ENCODE data around the gene TMEM86B. TPM values are rescaled to one million over a fixed set of nuclear protein-coding genes. Genes with fewer than 3 reads are reported as not detected.

Gene TMEM86B
- total and polyA plus RNA-seq, 2 experiments from 2014 or later, result 0.46 to 2.4 TPM

GRCh38 chr19:55224038-55224665 is 4.4 kb downstream of the TMEM86B start:
- H3K27me3 ChIP-seq (replicated peaks; ENCODE audit: insufficient read depth), result no peaks in the 10 kb centered on the region
- H3K9ac ChIP-seq, result no peak overlapping the region
- H3K27ac ChIP-seq, result no peak overlapping the region
- no peak overlapping the region for H3K4me2 ChIP-seq (ENCODE audit: unreplicated experiment)
- in situ Hi-C loops (cut with MboI), result no loop called here
- H3K36me3 ChIP-seq (ENCODE audit: low read depth), result no peaks in the 10 kb centered on the region
- H4K20me1 ChIP-seq (ENCODE audit: insufficient read depth), result no peaks in the 10 kb centered on the region
- H3K4me3 ChIP-seq, result no peak overlapping the region
- no peaks in the 10 kb centered on the region for H3K79me2 ChIP-seq (ENCODE audit: insufficient read depth)
- no peaks in the 10 kb centered on the region for H3K9me2 ChIP-seq (ENCODE audit: insufficient read depth)
- no peaks in the 10 kb centered on the region for H3K4me1 ChIP-seq (ENCODE audit: insufficient read depth)
- H2AFZ ChIP-seq, result no peak overlapping the region
- H3K9me3 ChIP-seq (ENCODE audit: low read depth), result no peaks in the 10 kb centered on the region
- DNase-seq, result no peak
- H3F3A ChIP-seq (ENCODE audit: insufficient read depth), result no peaks in the 10 kb centered on the region
- 69 to 72% methylated on average over 22 to 26 of the region's 26 CpGs for WGBS, 2 experiments (ENCODE audit: low coverage in 1 of 2, low lambda C conversion rate in 2 of 2, missing lambda C conversion rate in 2 of 2)
- TF ChIP-seq EZH2 (IDR thresholded peaks at IDR 0.05; ENCODE audit: insufficient read depth, poor library complexity, severe bottlenecking) (no peak), EZH2phosphoT487 (IDR thresholded peaks at IDR 0.05; ENCODE audit: insufficient read depth, low read depth) (no peak)

- no peak overlapping the region for H2AFZ ChIP-seq
- in situ Hi-C loops (cut with MboI), result no loop called here
- no peaks in the 10 kb centered on the region for H3K27me3 ChIP-seq (replicated peaks; ENCODE audit: insufficient read depth)
- no peak overlapping the region for H3K4me2 ChIP-seq (ENCODE audit: unreplicated experiment)
- no peaks in the 10 kb centered on the region for H3K79me2 ChIP-seq (ENCODE audit: insufficient read depth)
- no peaks in the 10 kb centered on the region for H3K36me3 ChIP-seq (ENCODE audit: low read depth)
- H3K27ac ChIP-seq, result no peak overlapping the region
- no peaks in the 10 kb centered on the region for H3K9me2 ChIP-seq (ENCODE audit: insufficient read depth)
- no peak for DNase-seq
- TF ChIP-seq EZH2phosphoT487 (IDR thresholded peaks at IDR 0.05; ENCODE audit: insufficient read depth, low read depth), result no peak
- TF ChIP-seq EZH2 (IDR thresholded peaks at IDR 0.05; ENCODE audit: insufficient read depth, poor library complexity, severe bottlenecking), result no peak
- WGBS, 2 experiments (ENCODE audit: low coverage in 1 of 2, low lambda C conversion rate in 2 of 2, missing lambda C conversion rate in 2 of 2), result 76 to 77% methylated on average over 17 of the region's 17 CpGs
- no peaks in the 10 kb centered on the region for H3K4me1 ChIP-seq (ENCODE audit: insufficient read depth)
- no peaks in the 10 kb centered on the region for H3K9me3 ChIP-seq (ENCODE audit: low read depth)
- no peak overlapping the region for H3K9ac ChIP-seq
- no peak overlapping the region for H3K4me3 ChIP-seq
- H3F3A ChIP-seq (ENCODE audit: insufficient read depth), result no peaks in the 10 kb centered on the region
- H4K20me1 ChIP-seq (ENCODE audit: insufficient read depth), result no peaks in the 10 kb centered on the region
Measured at GRCh38 chr19:55223291-55224037, 5.1 kb downstream of the TMEM86B start.

GRCh38 chr19:55220525-55220924 is 8.0 kb downstream of the TMEM86B start:
- H3F3A ChIP-seq (ENCODE audit: insufficient read depth), result peaks cover 9% of the 10 kb centered on the region
- no peaks in the 10 kb centered on the region for H3K79me2 ChIP-seq (ENCODE audit: insufficient read depth)
- 81 to 84% methylated on average over 9 of the region's 9 CpGs for WGBS, 2 experiments (ENCODE audit: low coverage in 1 of 2, low lambda C conversion rate in 2 of 2, missing lambda C conversion rate in 2 of 2)
- peak; percentile 16 for DNase-seq
- no peaks in the 10 kb centered on the region for H3K36me3 ChIP-seq (ENCODE audit: low read depth)
- no peak overlapping the region for H3K4me3 ChIP-seq
- no peak overlapping the region for H3K9ac ChIP-seq
- no peaks in the 10 kb centered on the region for H3K27me3 ChIP-seq (replicated peaks; ENCODE audit: insufficient read depth)
- H3K4me2 ChIP-seq (ENCODE audit: unreplicated experiment), result no peak overlapping the region
- H3K27ac ChIP-seq, result no peak overlapping the region
- H3K9me2 ChIP-seq (ENCODE audit: insufficient read depth), result no peaks in the 10 kb centered on the region
- no peaks in the 10 kb centered on the region for H4K20me1 ChIP-seq (ENCODE audit: insufficient read depth)
- in situ Hi-C loops (cut with MboI), result no loop called here
- no peaks in the 10 kb centered on the region for H3K9me3 ChIP-seq (ENCODE audit: low read depth)
- peaks cover 6% of the 10 kb centered on the region for H3K4me1 ChIP-seq (ENCODE audit: insufficient read depth)
- TF ChIP-seq EZH2 (IDR thresholded peaks at IDR 0.05; ENCODE audit: insufficient read depth, poor library complexity, severe bottlenecking) (no peak), EZH2phosphoT487 (IDR thresholded peaks at IDR 0.05; ENCODE audit: insufficient read depth, low read depth) (no peak)
- no peak overlapping the region for H2AFZ ChIP-seq

GRCh38 chr19:55216461-55217198 is 11.9 kb downstream of the TMEM86B start:
- H3K79me2 ChIP-seq (ENCODE audit: insufficient read depth), result no peaks in the 10 kb centered on the region
- no peaks in the 10 kb centered on the region for H3K27me3 ChIP-seq (replicated peaks; ENCODE audit: insufficient read depth)
- no peaks in the 10 kb centered on the region for H3K9me2 ChIP-seq (ENCODE audit: insufficient read depth)
- H3K4me2 ChIP-seq (ENCODE audit: unreplicated experiment), result peak overlapping the region; percentile 67
- H3K27ac ChIP-seq, result peak overlapping the region; percentile 67
- H3F3A ChIP-seq (ENCODE audit: insufficient read depth), result peaks cover 9% of the 10 kb centered on the region
- H3K9me3 ChIP-seq (ENCODE audit: low read depth), result no peaks in the 10 kb centered on the region
- peaks cover 6% of the 10 kb centered on the region for H3K4me1 ChIP-seq (ENCODE audit: insufficient read depth)
- H3K4me3 ChIP-seq, result peak overlapping the region; percentile 61
- 5 to 6% methylated on average over 35 to 36 of the region's 36 CpGs for WGBS, 2 experiments (ENCODE audit: low coverage in 1 of 2, low lambda C conversion rate in 2 of 2, missing lambda C conversion rate in 2 of 2)
- no peaks in the 10 kb centered on the region for H4K20me1 ChIP-seq (ENCODE audit: insufficient read depth)
- no peak for TF ChIP-seq EZH2 (IDR thresholded peaks at IDR 0.05; ENCODE audit: insufficient read depth, poor library complexity, severe bottlenecking)
- no peak for TF ChIP-seq EZH2phosphoT487 (IDR thresholded peaks at IDR 0.05; ENCODE audit: insufficient read depth, low read depth)
- H2AFZ ChIP-seq, result no peak overlapping the region
- peak; percentile 100 for DNase-seq
- peak overlapping the region; percentile 46 for H3K9ac ChIP-seq
- H3K36me3 ChIP-seq (ENCODE audit: low read depth), result no peaks in the 10 kb centered on the region
- in situ Hi-C loops (cut with MboI), result no loop called here
